ENCODE measurements around the gene BACH2. TPM values are rescaled to one million over a fixed set of nuclear protein-coding genes. Genes with fewer than 3 reads are reported as not detected.

The BACH2 gene
- total RNA-seq, 2 experiments from 2014 or later = 60.7 to 66.9 TPM

GRCh38 chr6:89987140-89987539 lies 309.5 kb downstream of the BACH2 start:
- ATAC-seq (peak; percentile 74), DNase-seq (peak; percentile 56)
- peak overlapping the region; percentile 83 for H3K27ac Mint-ChIP-seq
- H3K9me3 Mint-ChIP-seq = no peaks in the 10 kb centered on the region
- H3K4me3 Mint-ChIP-seq = no peak overlapping the region
- ChIA-PET CTCF (interaction anchor here (0.8 to 2.9 kb wide), 8 partner anchors 8 to 46 kb away, joined by 3 to 15 read pairs (median 4); no protein-coding TSS in a partner anchor), POLR2A (interaction anchor here (1.4 to 2.5 kb wide), 3 partner anchors 10 to 85 kb away, joined by 3 to 7 read pairs (median 4); no protein-coding TSS in a partner anchor)
- peaks cover 81% of the 10 kb centered on the region for H3K4me1 Mint-ChIP-seq (ENCODE audit: low read depth)
- H3K27me3 Mint-ChIP-seq = no peaks in the 10 kb centered on the region
- H3K36me3 Mint-ChIP-seq (ENCODE audit: low read depth) = peaks cover 76% of the 10 kb centered on the region
- intact Hi-C loops (cut with micrococcal nuclease) = no loop called here
- TF ChIP-seq CTCF (IDR thresholded peaks at IDR 0.05) = no peak

GRCh38 chr6:89986650-89987074 lies 310.0 kb downstream of the BACH2 start:
- intact Hi-C loops (cut with micrococcal nuclease) = no loop called here
- no peak for DNase-seq
- ChIA-PET POLR2A (interaction anchor here (1.0 to 2.5 kb wide), 5 partner anchors 11 to 86 kb away, joined by 3 to 7 read pairs (median 4); no protein-coding TSS in a partner anchor), CTCF (interaction anchor here (0.7 to 2.9 kb wide), 9 partner anchors 9 to 197 kb away, joined by 3 to 15 read pairs (median 3); no protein-coding TSS in a partner anchor)
- Mint-ChIP-seq H3K27me3 (no peaks in the 10 kb centered on the region), H3K27ac (peak overlapping the region; percentile 83), H3K4me3 (no peak overlapping the region), H3K36me3 (ENCODE audit: low read depth) (peaks cover 80% of the 10 kb centered on the region), H3K4me1 (ENCODE audit: low read depth) (peaks cover 83% of the 10 kb centered on the region), H3K9me3 (no peaks in the 10 kb centered on the region)
- ATAC-seq = peak; percentile 29
- TF ChIP-seq CTCF (IDR thresholded peaks at IDR 0.05) = no peak

- CTCF ChIA-PET = interaction anchor here (0.7 to 2.9 kb wide), 9 partner anchors 8 to 198 kb away, joined by 3 to 15 read pairs (median 3); no protein-coding TSS in a partner anchor
- H3K27ac Mint-ChIP-seq = peak overlapping the region; percentile 74
- DNase-seq (no peak), ATAC-seq (no peak)
- no peaks in the 10 kb centered on the region for H3K9me3 Mint-ChIP-seq
- POLR2A ChIA-PET = interaction anchor here (0.8 to 1.1 kb wide), 4 partner anchors 11 to 287 kb away, joined by 3 to 4 read pairs (median 3); no protein-coding TSS in a partner anchor
- TF ChIP-seq CTCF (IDR thresholded peaks at IDR 0.05) = no peak
- intact Hi-C loops (cut with micrococcal nuclease) = no loop called here
- no peaks in the 10 kb centered on the region for H3K27me3 Mint-ChIP-seq
- peaks cover 82% of the 10 kb centered on the region for H3K4me1 Mint-ChIP-seq (ENCODE audit: low read depth)
- H3K36me3 Mint-ChIP-seq (ENCODE audit: low read depth) = peaks cover 80% of the 10 kb centered on the region
- H3K4me3 Mint-ChIP-seq = no peak overlapping the region
Measured at GRCh38 chr6:89985751-89986493, 310.7 kb downstream of the BACH2 start.

- Mint-ChIP-seq H3K4me1 (ENCODE audit: low read depth) (peaks cover 75% of the 10 kb centered on the region), H3K36me3 (ENCODE audit: low read depth) (peaks cover 80% of the 10 kb centered on the region), H3K27me3 (no peaks in the 10 kb centered on the region), H3K9me3 (no peaks in the 10 kb centered on the region), H3K4me3 (no peak overlapping the region), H3K27ac (peak overlapping the region; percentile 74)
- intact Hi-C loops (cut with micrococcal nuclease) = no loop called here
- TF ChIP-seq CTCF (IDR thresholded peaks at IDR 0.05) = no peak
- CTCF ChIA-PET = interaction anchor here (1.7 to 2.2 kb wide), 2 partner anchors 19 to 44 kb away, joined by 5 to 8 read pairs; no protein-coding TSS in a partner anchor
- ATAC-seq (peak; percentile 26), DNase-seq (peak; percentile 40)
- POLR2A ChIA-PET = interaction anchor here (0.7 to 1.0 kb wide), 3 partner anchors 45 to 288 kb away, joined by 3 read pairs; no protein-coding TSS in a partner anchor
Measured at GRCh38 chr6:89984926-89985750, 311.5 kb downstream of the BACH2 start.
